Eye (tissue), 1 donor: Measurements from ENCODE around the gene TSPAN4.

Experiments
- DNase-seq: peaks from one replicate; pipeline ENCODE4 v3.0.0-alpha.2; 2015

Gene TSPAN4

GRCh38 chr11:824942-825341, 17.7 kb upstream of the TSPAN4 start:
- DNase-seq = peak; percentile 33

DNA sequence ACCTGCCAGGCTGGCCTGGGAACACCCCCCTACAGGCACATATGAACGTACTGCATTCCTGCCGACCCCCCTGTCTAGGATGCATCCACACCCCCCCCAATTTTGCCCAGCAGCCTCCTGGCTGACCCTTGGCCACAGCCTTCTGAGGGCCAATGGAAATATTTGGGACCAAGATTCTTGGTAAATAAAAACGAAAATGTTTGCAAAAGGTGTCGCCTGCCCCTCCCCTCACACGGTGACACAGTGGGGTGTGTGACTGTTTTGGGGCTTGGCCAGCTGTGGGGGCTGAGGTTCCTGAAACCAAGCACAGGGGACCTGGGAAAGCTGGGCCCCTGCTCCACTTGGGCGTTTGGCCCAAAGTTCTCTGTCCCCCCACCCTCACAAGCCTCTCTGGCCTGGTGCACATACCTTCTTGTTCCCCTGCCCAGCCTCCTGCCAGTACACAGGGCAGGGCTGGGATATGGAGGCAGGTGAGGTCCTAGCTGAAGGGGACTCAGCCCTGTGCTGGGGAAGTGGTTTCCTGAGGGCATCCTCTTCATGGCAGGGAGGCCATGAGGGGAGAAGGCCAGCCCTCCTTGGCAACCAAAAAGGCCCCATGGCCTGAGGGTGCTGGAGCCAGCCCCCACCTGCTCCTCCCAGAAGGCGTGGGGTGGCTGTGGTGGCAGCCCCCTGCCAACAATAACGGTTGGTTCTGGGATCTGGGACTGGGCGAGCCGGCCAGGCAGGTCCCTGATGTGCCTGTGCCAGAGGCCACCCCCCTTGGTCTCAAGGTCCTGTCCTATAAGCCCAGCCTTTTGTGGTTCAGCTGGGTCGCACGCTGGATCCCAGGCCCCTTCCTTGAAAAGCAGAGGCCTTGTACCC, 17.1 kb upstream of the TSPAN4 start:
- DNase-seq = no peak

DNA sequence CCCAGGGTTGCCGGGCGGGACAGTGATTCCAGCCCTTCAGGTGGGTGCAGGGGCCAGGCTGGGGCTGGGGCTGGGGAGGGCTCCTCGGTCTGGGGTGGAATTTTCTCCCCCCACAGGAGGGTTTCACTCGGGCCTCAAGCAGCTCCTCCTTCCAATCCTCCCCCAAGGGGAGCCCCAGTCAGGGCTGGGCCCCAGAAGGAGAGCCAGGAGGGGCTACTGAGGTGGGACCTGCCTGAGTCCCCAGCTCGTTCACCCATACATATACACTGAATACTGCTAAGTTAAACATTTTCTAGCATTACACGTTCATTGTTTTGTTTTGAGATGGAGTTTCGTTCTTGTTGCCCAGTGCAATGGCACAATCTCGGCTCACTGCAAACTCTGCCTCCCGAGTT, 16.4 kb upstream of the TSPAN4 start:
- DNase-seq = no peak

GRCh38 chr11:826836-827145, 15.9 kb upstream of the TSPAN4 start:
- DNase-seq = no peak

DNA sequence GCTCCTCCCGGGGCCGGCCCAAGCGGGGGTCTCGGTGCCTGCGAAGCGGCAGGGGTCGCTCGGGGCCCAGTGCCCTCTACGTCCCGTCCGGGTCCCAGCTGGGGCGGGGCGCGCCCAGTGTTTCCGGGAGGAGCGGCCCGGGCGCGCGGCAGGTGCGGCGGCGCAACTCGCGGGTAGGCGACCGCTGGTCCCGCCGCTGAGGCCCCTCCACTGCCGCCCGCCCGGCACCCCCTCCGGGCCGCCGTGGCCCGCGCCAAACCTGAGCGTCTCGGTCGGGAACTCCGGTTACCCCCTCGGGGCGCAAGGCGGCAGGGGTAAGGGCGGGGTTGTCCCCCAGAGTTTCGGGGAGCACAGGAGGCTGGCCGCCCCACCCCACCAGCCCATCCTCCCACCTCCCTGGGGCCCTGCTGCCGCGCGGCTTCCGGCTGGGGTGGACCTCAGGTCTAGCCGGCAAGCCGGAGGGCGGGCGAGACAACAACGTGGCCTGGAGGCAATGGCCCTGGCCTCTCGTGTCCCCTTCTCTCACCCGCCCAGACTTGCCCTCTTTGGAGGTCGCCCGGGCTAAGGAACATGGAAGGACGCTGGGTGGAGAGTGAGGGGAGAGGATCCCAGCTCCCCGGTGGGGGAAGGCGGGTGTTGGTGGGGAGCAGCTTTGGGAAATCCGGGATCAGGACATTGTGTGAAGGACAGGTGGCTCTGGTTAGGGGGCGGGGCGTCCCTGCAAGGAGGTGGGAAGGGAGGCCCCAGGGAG, 15.3 kb upstream of the TSPAN4 start:
- DNase-seq = peak; percentile 51

DNA sequence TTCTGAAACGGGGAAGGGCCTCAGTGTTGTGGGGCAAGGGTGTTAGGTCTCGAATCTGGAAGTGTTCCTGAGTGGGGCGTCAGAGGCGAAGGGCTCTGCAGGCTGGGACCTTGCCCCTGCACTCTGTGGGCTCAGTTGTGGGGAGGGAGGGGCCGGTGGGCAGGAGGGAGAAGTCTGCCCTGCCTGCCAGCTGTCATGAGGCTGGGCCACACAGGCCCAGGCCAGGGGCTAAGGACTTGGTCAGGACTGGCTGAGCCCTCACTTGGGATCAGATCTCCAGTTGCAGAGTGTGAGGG, 14.8 kb upstream of the TSPAN4 start, which contains the start of gene CRACR2B:
Gene CRACR2B, plus strand, starts transcription at position 23 of the 296 bp plus-strand sequence. CDS start 689 bp downstream, outside the sequence.
- DNase-seq = peak; percentile 65

- peak; percentile 83 for DNase-seq
Observed at GRCh38 chr11:828506-829175, 14.0 kb upstream of the TSPAN4 start.

DNA sequence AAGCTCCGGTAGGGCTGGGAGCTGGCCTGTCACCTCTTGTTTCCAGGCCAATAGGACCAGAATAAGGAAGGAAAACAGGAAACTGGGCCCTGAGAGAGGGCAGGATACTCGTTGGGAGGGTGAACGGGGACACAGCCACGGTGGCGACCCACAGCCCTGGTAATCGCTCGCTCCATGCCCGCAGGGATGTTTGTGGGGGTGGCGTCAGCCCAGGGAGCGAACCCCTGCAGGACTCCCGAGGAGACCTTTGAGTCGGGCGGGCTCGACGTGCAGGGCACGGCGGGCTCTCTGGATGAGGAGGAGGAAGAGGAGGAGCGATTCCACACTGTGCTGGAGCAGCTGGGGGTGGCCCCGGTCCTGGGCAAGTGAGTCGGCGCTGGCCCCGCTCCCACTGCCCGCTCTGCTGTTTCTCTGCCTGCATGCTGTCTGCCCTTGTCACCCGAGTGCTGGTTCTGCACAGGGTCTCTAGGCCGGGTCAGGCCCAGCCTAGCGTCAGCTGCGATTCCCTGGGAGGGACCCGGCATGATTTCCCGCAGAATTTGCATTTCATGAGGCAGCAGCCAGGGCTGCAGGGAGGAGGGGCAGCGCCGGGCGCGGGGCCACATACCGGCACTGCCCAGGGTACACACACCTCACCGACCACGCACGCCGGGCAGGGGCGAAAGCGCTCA, 13.3 kb upstream of the TSPAN4 start:
- peak; percentile 55 for DNase-seq

DNA sequence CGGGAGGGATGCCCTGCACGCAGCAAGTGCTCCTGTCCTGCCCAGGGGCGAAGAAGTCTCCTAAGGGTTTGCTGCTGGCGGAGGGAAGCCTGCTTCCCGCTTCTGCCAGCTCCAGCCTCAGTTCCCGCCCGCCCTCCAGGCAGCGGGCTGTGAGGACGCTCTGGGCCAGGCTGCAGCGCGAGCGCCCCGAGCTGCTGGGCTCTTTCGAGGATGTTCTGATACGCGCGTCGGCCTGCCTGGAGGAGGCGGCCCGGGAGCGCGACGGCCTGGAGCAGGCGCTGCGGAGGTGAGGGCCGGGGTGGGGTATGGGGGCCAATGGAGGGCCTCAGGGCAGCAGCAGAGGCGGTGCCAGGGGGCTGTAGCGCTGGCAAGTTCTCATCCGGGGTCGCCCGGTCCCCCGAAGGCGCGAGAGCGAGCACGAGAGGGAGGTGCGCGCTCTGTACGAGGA, 12.8 kb upstream of the TSPAN4 start:
- peak; percentile 55 for DNase-seq

DNA sequence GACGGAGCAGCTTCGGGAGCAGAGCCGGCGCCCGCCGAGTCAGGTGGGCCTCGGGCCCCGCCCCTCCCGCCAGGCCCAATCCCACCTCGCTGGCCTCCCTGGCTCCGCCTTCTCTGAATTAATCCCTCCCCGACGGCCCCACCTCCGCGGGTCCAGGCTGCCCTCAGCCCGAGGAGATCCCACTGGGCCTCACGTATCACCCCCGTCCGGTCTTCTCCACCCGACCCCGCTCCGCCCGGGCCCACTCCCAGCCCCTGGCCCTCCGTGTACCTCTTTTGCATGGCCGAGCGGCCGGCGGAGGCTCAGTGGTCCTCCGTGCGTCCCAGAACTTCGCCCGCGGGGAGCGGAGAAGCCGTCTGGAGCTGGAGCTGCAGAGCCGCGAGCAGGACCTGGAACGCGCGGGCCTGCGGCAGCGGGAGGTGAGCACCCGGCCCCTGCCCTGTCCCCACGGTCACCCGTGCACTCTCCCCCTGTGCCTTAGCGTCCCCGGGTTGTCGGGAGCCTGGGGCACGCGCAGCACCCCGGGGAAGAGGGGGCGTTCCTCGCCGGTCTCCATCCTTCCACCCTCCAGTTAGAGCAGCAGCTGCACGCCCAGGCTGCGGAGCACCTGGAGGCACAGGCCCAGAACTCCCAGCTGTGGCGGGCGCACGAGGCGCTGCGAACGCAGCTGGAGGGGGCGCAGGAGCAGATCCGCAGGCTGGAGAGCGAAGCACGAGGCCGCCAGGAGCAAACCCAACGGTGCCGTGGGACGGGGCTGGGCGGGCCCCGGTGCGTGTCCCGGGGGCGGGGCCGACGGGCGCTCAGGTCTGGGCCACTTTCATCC, 12.1 kb upstream of the TSPAN4 start:
- DNase-seq = peak; percentile 89

DNA sequence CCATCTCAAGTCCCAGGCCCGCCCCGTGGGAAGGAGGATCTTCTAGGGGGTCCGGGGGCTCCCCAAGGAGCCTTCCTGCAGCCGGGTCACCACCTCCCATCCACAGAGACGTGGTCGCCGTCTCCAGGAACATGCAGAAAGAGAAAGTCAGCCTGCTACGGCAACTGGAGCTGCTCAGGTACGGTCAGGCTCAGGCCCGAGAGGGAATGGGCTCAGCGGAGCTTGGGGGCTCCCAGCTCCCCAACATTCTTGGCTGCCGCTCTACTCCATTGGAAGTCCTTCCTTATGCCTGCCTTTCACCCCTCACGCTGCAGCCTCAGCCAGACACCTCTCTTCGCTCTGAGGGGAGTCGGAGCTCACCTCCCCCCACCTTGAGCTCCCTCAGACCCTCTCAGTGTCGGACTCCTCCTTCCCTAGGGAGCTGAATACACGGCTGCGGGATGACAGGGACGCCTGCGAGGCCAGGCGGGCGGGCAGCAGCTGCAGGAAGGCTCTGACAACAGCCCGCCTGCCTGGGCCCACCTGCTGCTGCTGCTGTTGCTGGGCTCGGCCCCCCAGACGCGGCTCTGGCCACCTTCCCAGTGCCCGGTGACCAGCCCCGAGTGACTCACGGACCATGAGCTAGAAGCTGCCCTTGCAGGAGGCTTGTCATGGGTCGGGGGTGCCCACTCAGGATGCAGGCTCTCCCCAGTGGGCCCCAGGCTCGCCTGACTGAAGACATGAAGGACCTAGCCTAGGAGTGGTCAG, 11.4 kb upstream of the TSPAN4 start:
- DNase-seq = peak; percentile 67

- DNase-seq = no peak
Observed at GRCh38 chr11:831961-832528, 10.6 kb upstream of the TSPAN4 start.

- peak; percentile 80 for DNase-seq
Observed at GRCh38 chr11:832529-833113, 10.0 kb upstream of the TSPAN4 start, which contains the start of gene CD151. CD151 (plus strand) TSS chr11:832952; CDS start chr11:836070, 3,118 bp downstream.

DNA sequence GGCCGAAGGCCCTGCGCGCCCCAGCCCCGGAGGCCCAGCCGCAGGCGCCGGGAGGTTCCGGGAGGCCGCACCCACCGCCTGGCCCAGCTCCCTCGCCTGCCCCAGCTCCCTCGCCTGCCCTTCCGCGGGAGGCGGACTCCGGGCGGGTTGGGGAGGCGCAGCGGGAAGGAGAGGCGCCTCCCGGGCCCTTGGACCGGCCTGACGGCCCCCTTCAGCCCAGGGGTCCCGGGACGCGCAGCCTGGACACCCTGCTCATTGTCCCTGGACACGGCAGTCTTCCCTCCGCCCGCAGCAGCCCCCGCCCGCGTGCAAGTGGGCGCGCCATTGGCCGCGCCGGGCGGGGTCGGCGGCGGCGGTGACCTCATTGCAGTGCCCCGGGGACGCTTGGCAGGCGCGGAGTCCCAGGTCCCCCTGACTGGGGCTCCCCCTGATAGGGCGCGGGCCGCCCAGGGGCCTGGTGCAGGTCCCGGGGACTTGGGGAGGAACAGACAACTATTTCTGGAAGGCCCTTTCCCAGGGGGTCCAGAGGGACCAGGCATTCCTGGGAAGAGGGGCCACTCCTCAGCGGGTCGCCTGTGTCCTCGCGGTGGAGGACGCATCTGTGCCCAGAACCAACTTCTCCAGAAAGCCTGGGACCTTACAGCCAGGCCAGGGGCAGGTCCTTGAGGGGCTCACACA, 9.4 kb upstream of the TSPAN4 start:
- DNase-seq = peak; percentile 85

GRCh38 chr11:833849-834311, 8.8 kb upstream of the TSPAN4 start:
- DNase-seq = peak; percentile 51

GRCh38 chr11:834371-835316, 8.0 kb upstream of the TSPAN4 start:
- peak; percentile 42 for DNase-seq

- DNase-seq = no peak
Observed at GRCh38 chr11:836274-836673, 6.4 kb upstream of the TSPAN4 start.

DNA sequence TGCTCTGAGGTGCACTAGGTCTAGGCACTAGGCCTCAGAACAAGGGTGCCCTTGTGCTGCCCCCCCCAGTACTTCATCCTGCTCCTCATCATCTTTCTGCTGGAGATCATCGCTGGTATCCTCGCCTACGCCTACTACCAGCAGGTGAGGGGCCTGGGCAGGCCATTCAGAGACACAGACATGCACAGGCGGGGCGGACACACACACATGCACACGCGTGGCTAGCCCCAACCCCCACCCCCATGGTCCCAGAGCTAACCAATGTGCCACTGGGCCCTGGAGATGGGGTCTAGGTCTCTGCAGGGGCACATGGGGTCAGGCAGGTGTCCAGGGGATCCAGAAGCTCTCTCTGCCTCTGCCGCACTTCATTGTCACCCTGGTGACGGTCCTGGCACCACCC, 6.0 kb upstream of the TSPAN4 start:
- no peak for DNase-seq
